ENCODE measurements around the gene LIPJ.
A peak's percentile ranks its signal among the peaks of the same experiment; 100 is the strongest.

The LIPJ gene

GRCh38 chr10:88598055-88598454, 11.5 kb downstream of the LIPJ start:
- no peak for DNase-seq (ENCODE audit: low read depth)

DNA sequence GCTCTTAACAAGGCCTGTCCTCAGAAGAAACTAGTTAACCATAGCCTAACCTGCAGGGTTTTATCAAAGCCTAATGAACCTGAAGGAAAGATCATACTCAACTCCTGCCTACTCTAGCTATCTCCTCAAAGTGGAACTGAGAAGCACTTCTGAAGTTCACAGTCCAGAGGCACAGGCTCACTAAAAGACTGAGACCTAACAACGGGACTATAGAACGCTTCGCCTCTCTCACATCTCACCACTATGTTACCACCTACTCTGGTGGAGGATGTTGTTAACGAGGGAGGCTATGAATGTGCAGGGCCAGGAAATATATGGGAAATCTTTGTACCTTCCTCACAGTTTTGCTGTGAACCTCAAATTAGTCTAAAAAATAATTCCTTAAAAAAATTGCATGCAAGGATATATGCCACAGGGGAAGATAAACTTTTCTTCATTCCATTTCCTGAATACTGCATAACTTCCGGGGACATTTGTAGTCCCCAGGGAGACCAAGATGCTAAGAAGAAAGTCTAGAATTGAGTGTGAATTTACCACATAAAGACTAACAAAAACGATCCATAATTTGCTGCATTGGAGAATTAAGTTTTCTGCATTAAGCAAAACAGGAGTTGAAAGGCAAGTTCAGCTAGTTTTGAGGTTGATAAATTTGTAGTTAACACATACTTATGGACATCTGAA, 21.6 kb downstream of the LIPJ start:
- DNase-seq (ENCODE audit: low read depth): no peak

- DNase-seq (ENCODE audit: low read depth): no peak
Observed at GRCh38 chr10:88608780-88609179, 22.2 kb downstream of the LIPJ start.

GRCh38 chr10:88616250-88616977, 29.9 kb downstream of the LIPJ start:
- DNase-seq (ENCODE audit: low read depth): peak; percentile 15

- no peak for DNase-seq (ENCODE audit: low read depth)
Observed at GRCh38 chr10:88617772-88618300, 31.3 kb downstream of the LIPJ start.

DNA sequence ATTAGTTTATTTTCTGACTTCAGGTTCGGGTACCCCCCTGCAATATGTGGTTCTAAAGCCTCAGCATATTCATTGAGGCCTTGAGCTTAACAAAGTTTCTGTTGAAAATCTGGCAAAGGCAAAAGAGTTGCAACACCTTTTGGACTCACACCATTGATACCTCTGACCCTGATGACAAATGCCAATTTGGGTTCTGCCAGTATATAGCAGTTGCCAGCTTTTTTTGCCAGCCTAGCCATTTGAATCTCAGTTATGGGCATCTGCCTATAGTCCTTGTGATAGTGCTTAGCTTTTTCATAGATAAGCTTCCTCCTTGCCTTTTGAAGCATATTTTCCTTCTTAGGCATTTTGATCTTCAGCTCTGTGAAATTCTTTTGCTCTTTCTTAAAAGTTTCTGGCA, 31.9 kb downstream of the LIPJ start:
- DNase-seq (ENCODE audit: low read depth): no peak

GRCh38 chr10:88620441-88620840, 33.9 kb downstream of the LIPJ start:
- no peak for DNase-seq (ENCODE audit: low read depth)

DNA sequence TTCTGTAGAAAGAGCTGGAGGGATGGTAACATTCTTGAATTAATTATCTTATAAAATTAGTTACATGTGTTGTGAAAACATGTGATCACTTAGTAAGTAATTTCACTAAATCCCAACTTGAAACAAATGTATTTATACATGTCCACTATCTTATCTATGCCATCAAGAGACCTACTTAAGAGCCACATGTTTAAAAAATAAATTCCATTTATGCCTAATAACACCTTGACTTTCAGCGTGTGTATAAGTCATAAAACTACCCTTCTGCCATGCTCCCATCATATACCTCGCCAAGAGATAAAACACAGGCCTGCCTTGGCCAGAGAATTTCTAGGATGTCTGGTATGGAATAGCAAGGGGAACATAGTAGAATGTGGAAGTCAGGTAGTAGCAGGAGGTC, 37.3 kb downstream of the LIPJ start:
- no peak for DNase-seq (ENCODE audit: low read depth)

DNA sequence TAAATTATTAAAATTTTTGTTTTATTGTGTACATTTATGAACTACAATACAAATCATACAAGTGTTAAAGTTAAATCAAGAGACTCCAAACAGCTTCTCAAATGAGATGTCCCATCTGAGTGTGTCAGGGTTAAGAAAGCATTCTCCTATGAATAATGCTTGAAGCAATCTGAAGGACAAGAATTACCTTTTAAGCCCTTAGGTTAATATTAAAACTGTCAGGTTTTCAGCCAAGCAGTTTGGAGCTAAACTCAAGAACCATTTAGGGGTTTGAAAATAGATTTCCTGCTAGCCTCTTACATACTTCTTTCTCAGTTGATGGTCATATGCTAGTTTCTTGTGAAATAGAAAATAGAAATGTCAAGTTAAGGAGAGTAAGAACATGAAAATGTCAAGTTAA, 38.3 kb downstream of the LIPJ start:
- no peak for DNase-seq (ENCODE audit: low read depth)

- DNase-seq (ENCODE audit: low read depth): no peak
Observed at GRCh38 chr10:88640186-88640585, 53.6 kb downstream of the LIPJ start.

DNA sequence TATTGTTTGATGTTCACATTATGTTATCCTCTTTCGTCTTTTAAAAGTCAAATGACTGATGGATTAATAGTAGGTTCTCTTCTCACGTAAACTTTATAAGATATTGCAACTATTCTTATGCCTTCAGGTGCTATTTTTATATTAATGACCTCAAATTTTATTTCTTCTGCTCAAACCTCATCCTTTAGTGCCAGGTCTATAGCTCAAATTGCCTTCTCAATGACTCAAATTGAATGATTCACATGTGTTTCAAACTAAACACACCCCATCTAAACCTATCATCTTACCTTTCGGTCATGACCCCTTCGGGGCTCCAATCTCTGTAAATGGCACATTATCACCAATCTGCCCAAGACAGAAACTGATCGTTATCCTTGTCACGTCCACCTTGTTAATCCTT, 55.6 kb downstream of the LIPJ start:
- DNase-seq (ENCODE audit: low read depth): no peak

GRCh38 chr10:88642963-88643362, 56.4 kb downstream of the LIPJ start:
- DNase-seq (ENCODE audit: low read depth): peak; percentile 61

- no peak for DNase-seq (ENCODE audit: low read depth)
Observed at GRCh38 chr10:88647061-88647615, 60.6 kb downstream of the LIPJ start.

DNA sequence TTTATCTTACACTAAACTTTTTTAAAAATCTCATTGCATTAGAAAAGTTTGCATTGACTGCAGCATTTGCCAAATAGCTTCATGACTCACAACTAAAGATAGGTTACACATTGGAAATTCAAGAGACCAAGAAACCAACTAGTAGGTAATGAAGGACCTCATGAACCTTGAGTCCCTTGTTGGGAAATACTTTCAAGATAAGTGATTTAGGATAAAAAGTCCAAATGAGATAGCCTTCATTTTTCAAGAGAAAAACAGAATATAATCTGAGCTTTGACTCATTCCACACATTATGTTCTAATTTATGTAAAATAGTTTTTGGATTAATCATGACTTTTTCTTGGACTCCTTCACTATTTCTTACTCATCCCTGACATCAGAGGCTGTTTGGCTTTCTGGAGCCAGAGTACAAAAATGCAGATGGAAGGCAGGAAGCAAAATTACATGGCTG, 64.6 kb downstream of the LIPJ start:
- DNase-seq (ENCODE audit: low read depth): peak; percentile 91

DNA sequence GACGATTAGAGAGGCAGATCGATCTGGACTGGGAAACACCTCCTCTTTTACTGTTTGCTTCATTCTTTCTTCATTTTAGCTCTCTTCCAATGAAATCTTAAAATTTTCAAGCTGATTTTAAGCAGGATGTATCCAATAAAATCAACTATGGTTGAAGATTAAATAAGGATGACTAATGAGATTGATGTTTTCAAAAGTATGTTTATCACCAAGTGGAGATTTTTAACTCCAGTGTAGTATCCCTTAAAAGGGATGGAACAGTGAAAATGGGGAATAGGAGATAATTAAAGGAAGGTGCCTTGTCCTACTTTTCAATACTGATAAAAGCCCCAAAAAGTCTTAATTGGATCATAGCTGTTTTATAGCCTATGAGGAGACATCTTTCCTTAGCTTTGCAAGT, 66.1 kb downstream of the LIPJ start:
- peak; percentile 77 for DNase-seq (ENCODE audit: low read depth)
